GM19395 (cell line): ENCODE data around the gene CCDC33.

Experiments used
- ATAC-seq: cut with Tn5 transposase; IDR thresholded peaks from one replicate; pipeline ENCODE4 v1.9.1; 2021; ENCODE audit warnings: mild to moderate bottlenecking, moderate library complexity; ENCODE audit not compliant: unreplicated experiment

Gene CCDC33

DNA sequence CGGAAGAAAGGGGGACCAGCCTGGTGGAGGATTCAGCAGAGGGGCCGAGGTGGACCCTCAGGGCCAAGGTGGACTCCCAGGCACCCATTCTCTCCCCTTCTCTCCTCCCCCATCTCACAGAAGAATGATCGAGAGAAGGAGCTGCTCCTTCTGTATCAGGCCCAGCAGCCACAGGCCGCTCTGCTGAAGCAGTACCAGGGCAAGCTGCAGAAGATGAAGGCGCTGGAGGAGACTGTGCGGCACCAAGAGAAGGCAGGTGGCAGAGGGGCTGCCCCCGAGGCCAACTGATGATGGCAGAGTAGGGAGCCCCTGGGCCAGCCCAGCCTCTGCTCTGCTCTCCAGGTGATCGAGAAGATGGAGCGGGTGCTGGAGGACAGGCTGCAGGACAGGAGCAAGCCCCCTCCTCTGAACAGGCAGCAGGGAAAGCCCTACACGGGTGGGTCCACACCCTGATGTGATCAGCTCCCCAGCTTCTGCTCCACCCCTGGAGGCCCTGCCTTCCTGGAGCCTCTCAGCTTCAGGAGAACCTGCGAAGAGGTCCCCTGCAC lies 94.8 kb downstream of the CCDC33 start:
- no peak for ATAC-seq

DNA sequence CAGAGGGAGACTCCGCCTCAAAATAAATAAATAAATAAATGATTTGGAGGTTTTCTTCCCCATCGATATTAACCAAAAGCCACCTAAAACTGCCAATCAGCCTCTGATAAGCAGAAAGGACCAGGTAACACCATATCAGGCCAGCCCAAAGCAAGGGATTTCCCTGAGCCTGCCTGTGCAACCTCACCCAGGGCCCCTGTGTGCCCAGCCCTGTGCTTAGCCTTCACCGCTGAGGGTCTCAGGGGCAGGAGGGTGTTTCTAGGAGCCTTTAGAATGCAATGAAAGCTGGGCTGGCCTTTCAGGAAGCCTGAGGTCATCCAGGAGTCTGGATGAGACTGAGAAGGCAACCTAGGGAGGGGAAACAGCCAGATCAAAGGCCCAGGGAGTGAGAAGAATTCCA lies 95.9 kb downstream of the CCDC33 start:
- ATAC-seq, result no peak

DNA sequence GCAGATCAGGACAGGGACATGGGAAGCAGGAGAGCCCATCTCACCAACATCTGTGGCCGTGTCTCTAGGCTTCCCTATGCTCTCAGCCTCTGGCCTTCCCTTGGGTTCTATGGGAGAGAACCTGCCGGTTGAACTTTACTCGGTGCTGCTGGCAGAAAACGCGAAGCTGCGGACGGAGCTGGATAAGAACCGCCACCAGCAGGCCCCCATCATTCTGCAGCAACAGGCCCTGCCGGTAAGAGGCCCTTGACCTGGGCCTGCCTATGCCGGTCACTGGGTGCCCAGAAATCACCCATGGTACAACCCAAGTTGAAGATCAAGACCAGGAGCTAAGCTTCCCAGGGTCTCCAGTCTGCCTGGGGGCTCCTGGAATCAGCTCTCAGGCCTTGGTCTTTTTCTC lies 96.5 kb downstream of the CCDC33 start:
- no peak for ATAC-seq

DNA sequence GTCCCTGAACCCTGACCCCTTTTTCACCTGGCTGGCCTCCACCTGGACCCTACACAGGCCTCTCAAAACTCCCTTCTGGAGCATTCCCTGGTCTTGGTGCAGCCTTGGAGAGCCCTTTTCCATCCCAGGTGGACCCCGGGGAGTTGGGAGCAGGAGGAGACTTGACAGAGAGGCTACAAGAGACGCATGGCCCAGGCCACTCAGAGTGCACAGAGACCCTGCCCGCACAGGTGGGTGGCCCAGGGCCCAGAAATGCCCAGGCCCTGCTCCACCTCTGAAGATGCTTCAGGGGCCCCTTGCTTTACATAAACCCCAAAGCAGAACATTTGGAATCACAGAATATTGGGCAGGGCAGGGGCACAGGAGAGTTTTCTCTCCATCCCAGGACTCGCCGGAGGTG lies 97.0 kb downstream of the CCDC33 start:
- no peak for ATAC-seq

DNA sequence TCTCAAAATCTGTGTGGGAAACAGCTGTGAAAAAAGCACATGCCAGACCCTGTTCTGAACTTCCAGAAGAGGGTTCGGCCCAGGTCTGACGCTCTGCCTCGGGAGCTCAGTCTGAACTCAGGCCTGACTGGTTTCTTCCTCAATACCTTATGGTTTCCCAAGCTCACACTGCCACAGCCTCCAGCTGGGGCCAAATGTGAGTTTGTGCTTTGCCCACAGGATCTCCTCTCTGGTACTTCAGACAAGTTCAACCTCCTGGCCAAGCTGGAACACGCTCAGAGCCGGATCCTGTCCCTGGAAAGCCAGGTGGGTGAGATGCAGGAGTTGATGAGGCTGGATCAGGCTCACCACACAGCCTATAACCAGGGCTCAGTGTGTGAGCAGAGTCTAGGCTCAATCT lies 97.5 kb downstream of the CCDC33 start:
- ATAC-seq, result no peak

DNA sequence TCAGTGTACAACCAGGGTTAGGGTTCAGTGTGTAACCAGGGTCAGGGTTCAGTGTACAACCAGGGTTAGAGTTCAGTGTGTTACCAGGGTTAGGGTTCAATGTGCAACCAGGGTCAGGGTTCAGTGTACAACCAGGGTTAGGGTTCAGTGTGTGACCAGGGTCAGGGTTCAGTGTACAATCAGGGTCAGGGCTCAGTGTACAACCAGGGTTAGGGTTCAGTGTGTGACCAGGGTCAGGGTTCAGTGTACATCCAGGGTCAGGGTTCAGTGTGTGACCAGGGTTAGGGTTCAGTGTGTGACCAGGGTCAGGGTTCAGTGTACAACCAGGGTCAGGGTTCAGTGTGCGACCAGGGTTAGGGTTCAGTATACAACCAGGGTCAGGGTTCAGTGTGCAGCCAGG lies 98.0 kb downstream of the CCDC33 start:
- no peak for ATAC-seq

DNA sequence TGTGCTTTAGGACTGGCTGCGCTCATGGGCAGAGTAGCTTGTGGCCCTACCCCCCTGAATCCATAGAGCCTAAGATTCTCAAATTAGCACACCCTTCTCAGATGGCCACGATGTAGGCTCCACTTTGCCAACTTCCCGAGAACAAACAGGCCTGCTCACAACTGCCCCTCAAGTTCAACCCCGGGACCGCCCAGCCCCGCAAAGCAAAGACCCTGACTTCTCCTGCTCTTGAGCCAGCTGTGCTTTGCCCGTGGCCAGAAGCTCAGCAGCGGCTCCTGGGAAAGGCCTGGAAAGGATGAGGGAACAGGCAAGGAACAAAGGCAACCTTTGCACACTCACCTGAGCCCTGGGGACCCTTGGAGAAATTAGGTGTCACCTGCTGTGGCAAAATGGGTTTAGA lies 99.3 kb downstream of the CCDC33 start:
- ATAC-seq, result no peak

DNA sequence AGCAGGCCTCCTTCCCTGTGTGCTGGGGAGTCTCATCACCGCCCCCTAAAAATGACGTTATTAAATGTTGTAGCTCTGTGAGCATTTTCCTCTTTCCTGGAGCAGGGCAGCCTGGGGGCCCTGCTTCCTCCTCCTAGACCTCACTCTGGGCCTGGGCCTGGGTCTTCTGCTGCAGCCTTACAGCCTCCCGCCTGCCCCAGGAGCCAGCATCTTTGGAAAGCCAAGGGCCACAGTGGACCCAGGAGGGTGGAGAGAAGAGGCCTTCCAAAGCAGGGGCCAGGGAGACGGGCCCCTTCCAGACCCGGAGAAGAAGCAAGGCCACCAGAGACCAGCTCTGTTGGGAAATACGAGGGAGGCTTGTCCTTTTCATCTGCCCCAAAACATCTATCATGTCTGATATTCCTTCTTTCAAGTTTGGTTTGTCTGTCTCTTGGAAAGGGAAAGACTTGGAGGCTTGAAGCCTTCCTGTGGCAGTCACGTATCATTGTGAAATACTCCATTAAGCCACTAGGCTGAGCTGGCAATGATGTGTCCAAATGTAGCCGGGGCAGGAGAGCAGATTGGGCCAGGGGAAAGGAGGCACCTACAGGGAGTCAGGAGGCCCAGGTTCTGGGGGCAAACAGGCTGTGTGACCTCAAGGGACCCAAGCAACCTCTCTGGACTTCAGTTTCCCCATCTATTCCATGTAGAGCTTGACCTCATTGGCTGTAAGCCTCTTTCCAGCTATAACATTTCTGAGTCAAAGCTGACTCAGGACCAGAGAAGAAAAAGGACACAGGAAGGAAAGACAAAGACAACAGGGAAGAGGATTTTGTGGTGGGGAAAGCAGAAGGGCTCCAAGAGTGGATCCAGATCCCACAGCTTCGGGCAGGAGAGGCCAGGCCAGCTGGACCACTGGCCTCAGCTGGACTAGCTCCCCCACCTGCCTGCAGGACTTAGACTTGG lies 100.2 kb downstream of the CCDC33 start:
- ATAC-seq, result no peak

DNA sequence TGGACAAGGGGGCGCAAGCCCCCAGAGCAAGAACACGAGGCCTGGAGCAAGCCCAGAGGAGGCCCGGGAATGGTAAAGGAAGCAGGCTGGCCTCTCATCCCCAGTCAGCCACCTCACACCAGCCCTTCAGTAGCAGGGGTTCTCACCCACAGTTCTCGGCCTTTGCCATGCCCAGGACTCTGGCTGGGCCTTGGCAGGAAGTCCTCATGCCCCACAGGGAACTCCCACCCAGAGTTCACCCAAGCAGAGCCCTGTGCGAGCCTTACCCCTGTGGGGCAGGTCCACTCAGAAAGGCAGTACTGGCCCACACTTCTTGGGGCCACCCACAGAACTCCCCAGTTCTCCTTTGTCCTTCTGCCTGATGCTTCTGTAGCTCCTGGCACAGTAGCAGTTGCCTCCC lies 101.0 kb downstream of the CCDC33 start:
- no peak for ATAC-seq

DNA sequence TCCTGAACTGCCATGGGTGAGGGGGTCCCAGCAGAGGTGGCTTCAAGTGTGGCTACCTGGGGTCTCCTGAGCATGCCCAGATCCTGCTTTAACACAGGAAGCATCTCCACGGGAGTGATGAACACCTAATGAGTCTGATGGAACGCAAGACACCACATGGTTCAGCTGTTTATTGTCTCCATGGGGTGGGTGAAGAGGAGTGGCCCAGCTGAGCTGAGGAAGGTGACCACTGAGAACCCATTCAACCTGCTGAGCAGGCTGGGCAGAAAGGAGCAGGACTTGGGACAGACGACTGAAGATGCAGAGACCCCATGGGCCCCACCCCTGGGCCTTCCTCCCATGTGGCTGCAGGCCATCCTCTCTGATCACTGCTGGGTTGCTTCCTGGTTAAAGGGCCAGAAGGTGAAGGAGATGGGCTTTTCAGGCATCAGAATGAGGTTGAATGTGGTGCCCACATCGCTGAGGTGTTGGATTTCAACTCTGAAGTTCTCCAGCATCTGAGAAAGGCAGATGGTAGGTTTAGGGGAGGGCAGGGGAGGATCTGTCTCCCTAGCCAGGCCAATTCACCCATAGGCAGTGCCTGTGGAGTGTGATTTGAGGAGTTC lies 101.6 kb downstream of the CCDC33 start:
- no peak for ATAC-seq

DNA sequence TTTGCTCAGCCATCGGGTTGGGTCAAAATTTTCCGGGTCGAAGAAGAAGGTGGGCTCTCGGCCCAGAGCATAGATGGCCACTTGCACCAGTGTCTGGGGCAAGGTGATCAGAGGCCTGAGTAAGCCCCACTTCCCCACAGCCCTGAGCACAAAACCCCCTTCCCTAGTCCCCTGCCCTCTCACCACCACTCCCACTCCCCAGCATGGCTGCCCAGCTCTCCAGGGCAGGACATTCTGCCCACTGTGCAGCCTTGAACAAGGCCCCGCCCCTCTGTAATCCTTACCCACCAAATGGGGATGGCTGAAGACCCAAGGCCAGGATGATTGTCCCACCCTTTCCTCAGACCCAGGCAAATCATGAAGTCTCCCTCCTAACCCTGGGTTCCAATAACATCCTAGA lies 102.5 kb downstream of the CCDC33 start:
- ATAC-seq, result no peak

DNA sequence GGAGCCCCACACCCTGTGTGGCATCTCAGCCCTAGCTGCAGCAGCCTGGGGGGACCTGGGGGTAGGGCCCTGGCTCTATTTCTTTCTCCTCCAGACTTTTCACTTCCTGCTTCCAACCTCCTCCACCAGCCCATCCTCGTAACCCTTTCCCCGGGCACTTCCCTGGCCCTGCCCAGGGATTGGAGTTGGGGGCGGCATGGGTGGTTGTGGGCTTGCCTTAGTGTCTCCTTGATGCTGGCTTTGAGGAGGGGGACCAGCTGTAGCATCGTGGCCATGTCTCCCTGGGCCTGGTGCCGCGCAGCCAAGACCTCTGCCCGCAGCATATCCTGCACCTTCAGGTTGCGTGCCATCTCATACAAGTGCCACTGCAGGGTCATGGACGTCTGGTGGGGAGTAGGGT lies 103.2 kb downstream of the CCDC33 start:
- ATAC-seq, result no peak

DNA sequence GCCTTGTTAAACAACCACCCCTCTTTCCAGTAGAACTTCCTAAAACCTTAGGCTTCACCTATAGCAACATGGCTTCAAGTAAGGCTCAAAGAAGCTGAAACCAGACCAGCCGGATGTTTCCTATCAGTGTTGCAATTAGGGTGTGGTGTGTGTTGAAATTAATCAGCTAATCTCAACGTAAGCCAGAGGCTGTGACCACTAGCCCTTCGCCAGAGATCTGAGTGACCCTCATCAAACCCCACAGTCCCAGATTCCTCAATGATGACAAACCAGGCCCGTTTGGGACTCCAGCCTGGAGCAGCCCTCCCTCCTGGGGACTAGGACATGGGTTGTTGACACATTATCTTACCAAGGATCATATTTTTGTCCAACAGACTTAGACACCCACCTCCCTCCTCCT lies 104.0 kb downstream of the CCDC33 start:
- ATAC-seq, result no peak

DNA sequence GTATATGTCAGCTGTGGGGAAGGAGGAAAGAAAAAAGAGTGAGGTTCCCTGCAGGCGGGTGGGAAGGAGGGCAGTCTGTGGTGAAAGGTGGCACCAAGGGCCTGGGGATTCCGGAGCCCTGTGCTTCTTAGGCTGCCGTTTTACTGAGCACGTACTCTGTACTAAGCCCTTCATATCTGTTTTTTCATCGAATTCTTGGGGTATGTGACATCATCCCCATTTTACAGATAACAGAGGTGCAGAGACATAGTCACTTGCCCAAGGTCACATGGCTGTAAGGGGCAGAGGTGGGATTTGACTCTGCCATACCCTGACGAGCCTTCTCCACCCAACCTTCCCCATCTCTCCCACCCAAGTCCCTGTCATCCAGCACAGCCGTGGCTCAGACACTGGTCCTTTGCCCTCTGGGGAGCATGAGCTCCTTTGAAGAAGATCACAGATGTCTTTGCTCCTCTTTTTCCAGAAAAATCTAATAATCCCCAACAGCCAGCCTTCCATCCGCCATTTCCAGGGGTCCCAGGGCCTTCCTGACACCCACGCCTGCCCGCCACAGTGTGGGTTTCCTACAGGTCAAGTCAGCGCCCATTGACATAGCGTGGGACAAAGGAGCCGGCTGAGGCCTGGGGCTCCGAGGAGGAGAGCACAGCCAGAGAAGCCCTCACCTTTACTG lies 107.1 kb downstream of the CCDC33 start:
- no peak for ATAC-seq

DNA sequence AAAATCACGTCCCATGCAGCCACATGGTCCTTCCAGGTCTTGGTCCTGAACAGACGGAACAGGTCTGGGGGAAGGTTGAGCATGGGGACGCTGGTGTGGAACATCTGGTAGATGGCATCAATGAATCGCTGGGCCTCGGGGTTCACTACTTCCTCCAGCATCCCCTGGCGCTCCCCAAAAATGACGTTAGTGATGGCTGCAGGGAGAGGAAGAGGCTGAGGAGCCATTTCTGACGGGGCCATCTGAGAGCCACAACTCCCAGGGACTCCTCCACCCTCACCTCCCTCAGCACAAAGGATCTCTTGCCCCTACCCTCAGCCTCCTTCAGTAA lies 107.6 kb downstream of the CCDC33 start:
- ATAC-seq, result no peak

DNA sequence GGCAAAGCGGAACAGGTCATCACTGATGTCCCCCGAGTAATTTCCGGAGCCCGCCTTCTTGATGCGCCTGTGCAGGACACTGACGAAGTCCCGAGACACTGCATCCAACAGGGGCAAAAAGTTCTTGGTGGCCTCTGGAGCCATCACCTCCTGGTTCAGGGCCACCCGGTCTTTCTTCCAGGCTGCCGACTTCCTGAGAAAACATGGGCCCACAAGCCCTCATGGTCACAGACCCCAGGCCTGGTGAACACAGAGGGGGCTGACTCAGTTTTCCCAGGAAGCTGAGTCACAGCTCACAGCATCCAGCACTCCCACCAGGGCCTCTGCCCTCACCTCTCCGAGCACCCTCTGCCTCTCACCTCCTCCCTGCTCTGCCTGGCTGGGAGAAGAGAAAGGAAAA lies 108.9 kb downstream of the CCDC33 start:
- no peak for ATAC-seq

DNA sequence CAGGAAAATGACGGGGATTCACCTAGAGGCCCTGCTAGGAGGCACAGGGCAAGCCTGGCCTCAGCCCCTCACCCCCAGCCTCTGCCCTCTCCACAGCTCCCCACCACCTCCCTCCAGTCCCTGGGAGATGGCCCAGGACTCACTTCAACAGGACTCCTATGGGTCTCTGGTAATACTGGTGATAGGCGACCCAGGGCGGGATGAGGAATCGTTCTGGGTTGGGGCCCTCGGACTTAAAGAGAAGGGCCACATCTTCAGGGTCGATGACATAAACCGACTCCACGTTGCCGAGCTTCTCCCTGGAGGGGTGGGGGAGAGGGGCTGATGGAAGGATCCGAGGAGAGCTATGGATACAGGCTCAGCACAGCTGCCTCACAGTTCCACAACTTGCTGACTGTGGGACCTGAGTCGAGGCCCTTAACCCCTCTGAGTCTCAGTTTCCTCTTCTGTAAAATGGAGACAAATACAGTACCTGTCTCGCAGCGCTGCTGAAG lies 111.7 kb downstream of the CCDC33 start:
- no peak for ATAC-seq

DNA sequence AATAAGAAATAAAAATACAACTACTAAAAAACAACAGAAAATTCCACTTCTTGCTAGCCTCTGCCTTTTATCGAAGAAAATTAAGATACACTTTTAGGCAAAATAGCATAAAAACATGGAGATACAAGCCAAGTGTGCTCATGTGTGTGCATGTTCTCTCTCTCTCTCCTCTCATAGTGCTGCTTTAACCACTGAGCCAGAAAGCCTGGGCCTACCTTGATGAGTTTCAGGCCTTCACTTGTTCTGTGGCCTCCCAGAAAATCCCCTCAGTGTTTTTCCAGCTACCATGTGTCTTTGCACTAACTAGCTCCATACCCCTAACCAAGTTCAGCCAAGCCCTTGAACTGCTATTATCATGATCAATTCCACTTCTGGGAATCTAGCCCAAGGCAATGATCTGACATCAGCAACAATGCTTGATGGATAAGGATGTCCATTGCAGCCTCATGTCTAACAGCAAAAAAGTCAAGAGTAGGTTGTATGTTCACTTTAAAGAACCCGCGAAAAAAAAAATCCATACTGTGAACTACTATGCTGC lies 113.2 kb downstream of the CCDC33 start:
- ATAC-seq, result no peak

DNA sequence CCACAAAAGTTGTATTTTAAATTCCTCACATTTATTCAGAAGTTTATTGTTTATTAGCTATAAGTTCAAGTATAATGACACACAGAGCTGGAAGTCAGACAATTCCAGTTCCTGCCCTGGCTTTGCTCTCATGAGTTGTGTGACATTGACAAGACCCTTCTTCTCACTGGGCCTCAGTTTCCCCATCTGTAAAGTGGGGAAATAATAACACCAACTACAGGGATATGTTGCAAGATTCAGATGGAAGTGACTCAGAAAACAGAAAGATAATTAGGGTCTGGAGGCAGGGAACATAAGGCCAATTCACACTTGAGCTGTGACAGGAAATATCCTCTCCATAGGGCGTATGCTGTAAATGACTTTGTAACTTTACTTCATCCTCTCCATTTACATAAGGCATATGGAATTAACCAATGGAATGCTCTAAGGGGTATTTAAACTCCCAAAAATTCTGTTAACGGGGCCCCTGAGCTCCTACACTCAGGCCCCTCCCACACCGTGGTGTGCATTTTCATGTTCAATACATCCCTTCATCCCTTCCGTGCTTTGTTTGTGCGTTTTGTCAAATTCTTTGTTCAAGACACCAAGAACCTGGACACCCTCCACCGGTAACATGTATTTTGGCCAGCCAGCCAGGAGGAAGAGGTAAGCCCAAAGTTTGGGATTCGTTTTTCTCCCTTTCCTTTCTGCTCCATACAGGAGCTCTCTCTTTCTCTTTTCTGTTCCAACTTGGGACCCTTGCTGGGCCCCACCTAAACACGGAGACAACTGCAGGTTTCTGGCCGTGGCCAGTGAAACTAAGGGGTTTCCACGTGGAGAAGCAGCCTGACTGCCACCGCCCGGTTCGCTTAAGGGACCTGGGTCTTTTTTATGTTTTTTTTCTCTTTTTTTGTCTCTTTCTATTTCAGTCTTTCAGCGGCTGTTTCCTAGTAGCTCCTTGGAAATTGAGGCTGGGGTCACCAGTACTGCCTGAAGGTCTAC lies 114.5 kb downstream of the CCDC33 start:
- no peak for ATAC-seq

DNA sequence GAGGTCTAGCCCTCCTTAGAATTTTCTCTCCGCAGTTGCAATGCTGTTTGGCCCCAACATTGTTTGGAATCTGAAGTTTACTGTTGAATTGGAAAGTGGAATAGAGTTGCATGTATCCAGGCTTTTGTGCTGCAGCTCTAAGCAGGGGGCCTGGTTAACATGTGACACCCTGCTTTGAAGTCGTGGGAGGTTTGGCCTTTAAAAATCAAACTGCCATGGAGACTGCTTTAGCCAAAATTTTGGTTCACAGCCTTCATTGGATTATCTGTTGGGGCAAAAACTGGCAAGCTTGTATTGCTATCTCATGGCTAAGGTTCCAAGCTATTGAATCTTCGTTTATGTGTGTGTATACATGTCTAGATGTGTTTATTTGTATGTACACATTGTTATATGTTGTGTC lies 115.5 kb downstream of the CCDC33 start:
- no peak for ATAC-seq
